NCI-H2171 (cell line): Measurements from ENCODE around the gene MRPL27.

Source experiments
- DNase-seq: peaks from one replicate; lab custom pipeline; 2025; lab: John Stamatoyannopoulos, UW

MRPL27 gene

GRCh38 chr17:50386510-50386909 lies 13.5 kb upstream of the MRPL27 start:
- no peak for DNase-seq

- no peak for DNase-seq
Measured at GRCh38 chr17:50382931-50383330, 9.9 kb upstream of the MRPL27 start.

GRCh38 chr17:50381920-50382319 lies 8.9 kb upstream of the MRPL27 start:
- no peak for DNase-seq

GRCh38 chr17:50381260-50381815 lies 8.4 kb upstream of the MRPL27 start:
- DNase-seq: no peak

- DNase-seq: no peak
Measured at GRCh38 chr17:50380369-50381259, 7.6 kb upstream of the MRPL27 start.

- no peak for DNase-seq
Measured at GRCh38 chr17:50379351-50380132, 6.6 kb upstream of the MRPL27 start.

- peak; percentile 82 for DNase-seq
Measured at GRCh38 chr17:50375858-50376538, 3.0 kb upstream of the MRPL27 start.

GRCh38 chr17:50373705-50374104 lies 721 bp upstream of the MRPL27 start:
- no peak for DNase-seq

GRCh38 chr17:50372222-50372757 lies 694 bp downstream of the MRPL27 start:
- DNase-seq: no peak

GRCh38 chr17:50371526-50371925 lies 1.5 kb downstream of the MRPL27 start:
- DNase-seq: no peak

- DNase-seq: no peak
Measured at GRCh38 chr17:50370052-50370451, 2.9 kb downstream of the MRPL27 start.

GRCh38 chr17:50367401-50367800 lies 5.6 kb downstream of the MRPL27 start:
- no peak for DNase-seq

GRCh38 chr17:50365649-50366393 lies 7.2 kb downstream of the MRPL27 start:
- no peak for DNase-seq

GRCh38 chr17:50365165-50365564 lies 7.8 kb downstream of the MRPL27 start:
- DNase-seq: peak; percentile 93

- no peak for DNase-seq
Measured at GRCh38 chr17:50364715-50365114, 8.3 kb downstream of the MRPL27 start.

- DNase-seq: no peak
Measured at GRCh38 chr17:50364061-50364458, 8.9 kb downstream of the MRPL27 start.

- DNase-seq: no peak
Measured at GRCh38 chr17:50363217-50364060, 9.5 kb downstream of the MRPL27 start.

- no peak for DNase-seq
Measured at GRCh38 chr17:50362661-50363060, 10.3 kb downstream of the MRPL27 start.

GRCh38 chr17:50361561-50362480 lies 11.2 kb downstream of the MRPL27 start:
- DNase-seq: peak; percentile 4
